ENCODE data around the gene DCP1B. TPM values are rescaled to one million over a fixed set of nuclear protein-coding genes. Genes with fewer than 3 reads are reported as not detected.

Gene DCP1B
- total and polyA plus RNA-seq, 2 of the 4 experiments (the other 2 are of a cell fraction), result 13.3 to 19.7 TPM

DNA sequence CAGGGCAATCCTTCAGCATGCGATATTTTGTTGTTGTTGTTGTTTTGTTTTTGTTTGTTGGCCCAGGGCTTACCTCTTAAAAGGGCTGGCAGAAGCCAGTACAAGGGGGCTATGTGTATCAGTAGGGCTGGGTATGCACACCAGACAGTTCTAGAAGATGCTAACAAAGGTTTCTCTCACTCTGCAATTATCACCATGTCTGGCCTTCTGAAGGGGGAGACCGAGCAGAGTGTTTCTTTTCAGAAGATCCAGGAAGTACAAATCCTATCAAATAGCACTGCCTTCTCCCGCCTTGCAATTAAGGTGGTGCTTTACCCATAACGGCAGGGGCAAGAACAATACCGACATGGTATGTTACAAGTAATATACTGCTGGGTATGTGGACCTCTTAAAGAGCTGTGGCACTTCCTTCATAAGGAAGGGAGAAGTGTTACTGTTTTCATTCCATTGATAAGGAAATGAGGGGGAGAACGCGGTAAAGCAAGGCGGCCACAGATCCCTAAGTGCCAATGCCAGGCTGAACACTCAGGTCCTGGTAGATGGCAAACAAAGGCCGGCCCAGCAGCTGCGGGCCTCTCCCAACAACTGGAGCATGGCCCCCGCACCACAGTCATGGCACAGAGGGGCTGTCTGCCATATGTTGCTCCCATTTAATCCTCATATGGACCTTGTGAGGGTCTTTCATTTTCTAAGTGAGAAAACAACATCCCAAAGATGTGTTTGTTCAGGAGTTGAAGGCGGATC lies 66.6 kb downstream of the DCP1B start:
- peaks cover 0 to 3% of the 10 kb centered on the region in 2 experiments; a peak in 1 of 4 replicates for H3K79me1 ChIP-seq (ENCODE audit: low read depth in 1 of 2, low read length in 2 of 2)
- no peak overlapping the region for H4K8ac ChIP-seq (ENCODE audit: low read depth in 2 of 2, low read length in 2 of 2)
- H3K4me3 ChIP-seq (ENCODE audit: insufficient read depth, low read depth, low read length), result no peak overlapping the region
- no peak overlapping the region for H4K91ac ChIP-seq (ENCODE audit: insufficient read depth, low read depth, low read length)
- H3K4me2 ChIP-seq (ENCODE audit: low read depth, low read length), result no peak overlapping the region
- WGBS, 2 experiments (ENCODE audit: extremely low coverage in 2 of 2, insufficient read length in 1 of 2), result 100% methylated on average over 3 of the region's 12 CpGs; no CpG with 5 or more reads in 1 of the 2 experiments
- no TSS peak for BruUV-seq (replicated peaks)
- H2BK15ac ChIP-seq (ENCODE audit: low read depth, low read length), result no peak overlapping the region
- dilution Hi-C loops (cut with HindIII; ENCODE audit: low sequenced_read_pairs, unreplicated experiment), result no loop called here
- H3K14ac ChIP-seq (replicated peaks; ENCODE audit: low read depth, low read length), result no peak overlapping the region
- CTCF ChIA-PET, result no interaction called here
- peaks cover 12% of the 10 kb centered on the region for H3K36me3 ChIP-seq (ENCODE audit: control insufficient read depth, insufficient read depth, low read length)
- H2AFZ ChIP-seq (replicated peaks; ENCODE audit: low read length, poor library complexity), result no peak overlapping the region
- H2BK120ac ChIP-seq (ENCODE audit: low read depth, low read length), result no peak overlapping the region
- peaks cover 7% of the 10 kb centered on the region for H3K9me1 ChIP-seq (ENCODE audit: insufficient read depth, low read length)
- H3K23ac ChIP-seq (ENCODE audit: low read depth, low read length), result no peak overlapping the region
- H2AK5ac ChIP-seq (ENCODE audit: low read depth, low read length), result no peak overlapping the region
- TF ChIP-seq CTCF (conservative IDR thresholded peaks at IDR 0.05; ENCODE audit: low read depth, low read length) (no peak), POLR2A (IDR thresholded peaks at IDR 0.05; ENCODE audit: low read depth, low read length) (no peak), SMC3 (IDR thresholded peaks at IDR 0.05; ENCODE audit: low read depth, low read length) (no peak), ELK1 (IDR thresholded peaks at IDR 0.05; ENCODE audit: borderline replicate concordance, low read depth, low read length) (no peak), NFE2L2 (IDR thresholded peaks at IDR 0.05; ENCODE audit: low read depth, low read length) (no peak), RCOR1 (IDR thresholded peaks at IDR 0.05; ENCODE audit: insufficient replicate concordance, low read length) (no peak), MXI1 (IDR thresholded peaks at IDR 0.05; ENCODE audit: borderline replicate concordance, low read depth, low read length) (no peak), RAD21 (IDR thresholded peaks at IDR 0.05; ENCODE audit: low read length) (no peak), CHD1 (IDR thresholded peaks at IDR 0.05; ENCODE audit: low read depth, low read length) (no peak), BHLHE40 (IDR thresholded peaks at IDR 0.05; ENCODE audit: low read depth, low read length) (no peak), CEBPB (IDR thresholded peaks at IDR 0.05; ENCODE audit: low read depth, low read length) (no peak), RFX5 (IDR thresholded peaks at IDR 0.05; ENCODE audit: low read depth, low read length) (no peak), MAFK (IDR thresholded peaks at IDR 0.05; ENCODE audit: low read depth, low read length) (no peak), MAZ (IDR thresholded peaks at IDR 0.05; ENCODE audit: borderline replicate concordance, low read depth, low read length) (no peak), FOS (IDR thresholded peaks at IDR 0.05; ENCODE audit: low read depth, low read length) (no peak)
- TF ChIP-seq, protein P1, sequence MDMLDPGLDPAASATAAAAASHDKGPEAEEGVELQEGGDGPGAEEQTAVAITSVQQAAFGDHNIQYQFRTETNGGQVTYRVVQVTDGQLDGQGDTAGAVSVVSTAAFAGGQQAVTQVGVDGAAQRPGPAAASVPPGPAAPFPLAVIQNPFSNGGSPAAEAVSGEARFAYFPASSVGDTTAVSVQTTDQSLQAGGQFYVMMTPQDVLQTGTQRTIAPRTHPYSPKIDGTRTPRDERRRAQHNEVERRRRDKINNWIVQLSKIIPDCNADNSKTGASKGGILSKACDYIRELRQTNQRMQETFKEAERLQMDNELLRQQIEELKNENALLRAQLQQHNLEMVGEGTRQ (IDR thresholded peaks at IDR 0.05; ENCODE audit: low read depth, low read length), result no peak
- POLR2A ChIA-PET (ENCODE audit: unreplicated experiment), result no interaction called here
- no peak for ATAC-seq (ENCODE audit: low read depth)
- H3K4ac ChIP-seq (ENCODE audit: low read depth, low read length), result no peak overlapping the region
- H3K27ac ChIP-seq (ENCODE audit: insufficient read depth, low read length), result no peak overlapping the region
- H4K5ac ChIP-seq (ENCODE audit: low read depth, low read length), result no peak overlapping the region
- DNase-seq, result no peak
- H3K27me3 ChIP-seq (ENCODE audit: control insufficient read depth, insufficient read depth, low read length), result no peaks in the 10 kb centered on the region
- in situ Hi-C loops (cut with MboI; ENCODE audit: low sequenced_read_pairs), result loop anchor here (5.0 kb wide), 2 partner anchors 145 to 290 kb away; no protein-coding TSS in a partner anchor
- no peak overlapping the region for H3K9ac ChIP-seq (ENCODE audit: low read depth, low read length)
- H3K9me3 ChIP-seq (ENCODE audit: control insufficient read depth, insufficient read depth, low read length), result no peaks in the 10 kb centered on the region
- H2BK20ac ChIP-seq (ENCODE audit: low read depth, low read length), result no peak overlapping the region
- peaks cover 20% of the 10 kb centered on the region for H3K4me1 ChIP-seq (ENCODE audit: control insufficient read depth, insufficient read depth, low read length)
- peaks cover 6% of the 10 kb centered on the region; the same call in 1 of the 2 replicates for H4K20me1 ChIP-seq (ENCODE audit: insufficient read depth, low read length)
- intact Hi-C loops (cut with micrococcal nuclease), result no loop called here
- no peak overlapping the region for H3K56ac ChIP-seq (ENCODE audit: extremely low read depth, insufficient read depth, low read length)
- no peak overlapping the region for H2BK5ac ChIP-seq (ENCODE audit: low read depth, low read length, poor library complexity, severe bottlenecking)
- H2AK9ac ChIP-seq (replicated peaks; ENCODE audit: low read depth, low read length, poor library complexity), result no peak overlapping the region
- no peak overlapping the region for H3K18ac ChIP-seq (ENCODE audit: low read depth, low read length)
